HepG2 (cell line): ENCODE data around the gene TMEM209. TPM values are rescaled to one million over a fixed set of nuclear protein-coding genes. Genes with fewer than 3 reads are reported as not detected.
A peak's percentile ranks its signal among the peaks of the same experiment; 100 is the strongest.

ENCODE experiments used
- ARID2 ChIP-seq: sonication (generic); formaldehyde crosslinking; IDR thresholded peaks from 2 replicates; pipeline ENCODE4 v1.8.1; 2022; ENCODE audit warnings: mild to moderate bottlenecking, missing genetic modification reagents, borderline replicate concordance
- ELF3 ChIP-seq: IDR thresholded peaks from 2 replicates; pipeline ENCODE4 v1.6.1; 2016; ENCODE audit warnings: missing genetic modification reagents, missing compliant biosample characterization
- HNRNPLL ChIP-seq: fragments of 200-400 bp; formaldehyde crosslinking; IDR thresholded peaks from 2 replicates; pipeline ENCODE4 v1.6.1; 2017; ENCODE audit warnings: mild to moderate bottlenecking, low read depth, low read length; ENCODE audit not compliant: poor library complexity, severe bottlenecking
- KAT8 ChIP-seq: IDR thresholded peaks from 2 replicates; pipeline ENCODE4 v1.6.1; 2016; ENCODE audit warnings: missing genetic modification reagents, missing compliant biosample characterization
- KLF13 ChIP-seq: sonication (generic); formaldehyde crosslinking; IDR thresholded peaks from 2 replicates; pipeline ENCODE4 v1.4.0; 2020; ENCODE audit warnings: mild to moderate bottlenecking, missing genetic modification reagents
- KLF6 ChIP-seq: IDR thresholded peaks from 2 replicates; pipeline ENCODE4 v1.8.0; 2016; ENCODE audit warnings: missing biosample characterization, missing genetic modification reagents
- LRRFIP1 ChIP-seq: sonication (generic); formaldehyde crosslinking; conservative IDR thresholded peaks from 2 replicates; pipeline ENCODE4 v1.4.0; 2020; ENCODE audit warnings: missing genetic modification reagents
- POGZ ChIP-seq: sonication (generic); formaldehyde crosslinking; IDR thresholded peaks from 2 replicates; pipeline ENCODE4 v1.4.0; 2020; ENCODE audit warnings: mild to moderate bottlenecking, missing genetic modification reagents
- POLR2AphosphoS5 ChIP-seq: IDR thresholded peaks from 2 replicates; pipeline ENCODE4 v1.6.1; 2012; ENCODE audit warnings: low read depth, low read length
- RBFOX2 ChIP-seq: fragments of 200-400 bp; formaldehyde crosslinking; IDR thresholded peaks from 2 replicates; pipeline ENCODE4 v1.6.1; 2017; ENCODE audit warnings: low read depth, mild to moderate bottlenecking, low read length
- SP1 ChIP-seq, 2 experiments: fragments of 450-650 bp in 1 of 2; sonication (generic) in 1 of 2; formaldehyde crosslinking in 1 of 2; IDR thresholded peaks; 2 replicates each; pipeline versions ENCODE4 v1.4.0 to v1.6.1; 2016 to 2020; ENCODE audit warnings: missing genetic modification reagents in 1 of 2
- SPEN ChIP-seq: sonication (generic); formaldehyde crosslinking; IDR thresholded peaks from 2 replicates; pipeline ENCODE4 v1.5.1; 2020; ENCODE audit warnings: low read depth, mild to moderate bottlenecking, missing genetic modification reagents
- ZFP82 ChIP-seq: sonication (generic); formaldehyde crosslinking; IDR thresholded peaks from 2 replicates; pipeline ENCODE4 v1.5.1; 2020; ENCODE audit warnings: mild to moderate bottlenecking, missing genetic modification reagents, borderline replicate concordance
- ZNF234 ChIP-seq: sonication (generic); formaldehyde crosslinking; conservative IDR thresholded peaks from 2 replicates; pipeline ENCODE4 v1.5.1; 2020; ENCODE audit warnings: mild to moderate bottlenecking, missing genetic modification reagents
- ZNF235 ChIP-seq: sonication (generic); formaldehyde crosslinking; IDR thresholded peaks from 2 replicates; pipeline ENCODE4 v1.8.1; 2023; ENCODE audit warnings: mild to moderate bottlenecking, missing genetic modification reagents, borderline replicate concordance
- ZNF564 ChIP-seq: sonication (generic); formaldehyde crosslinking; IDR thresholded peaks from 2 replicates; pipeline ENCODE4 v1.8.1; 2023; ENCODE audit warnings: mild to moderate bottlenecking, missing genetic modification reagents
- ZNF598 ChIP-seq: sonication (generic); formaldehyde crosslinking; IDR thresholded peaks from 2 replicates; pipeline ENCODE4 v1.5.1; 2020; ENCODE audit warnings: mild to moderate bottlenecking, missing genetic modification reagents, borderline replicate concordance
- ZNF605 ChIP-seq: sonication (generic); formaldehyde crosslinking; IDR thresholded peaks from 2 replicates; pipeline ENCODE4 v1.8.0; 2022; ENCODE audit warnings: mild to moderate bottlenecking, missing genetic modification reagents
- ZNF878 ChIP-seq: sonication (generic); formaldehyde crosslinking; IDR thresholded peaks from 2 replicates; pipeline ENCODE4 v1.8.1; 2023; ENCODE audit warnings: mild to moderate bottlenecking, missing genetic modification reagents, moderate library complexity
- polyA plus RNA-seq, 8 experiments: library from polyadenylated mRNA; depleted of rRNA in 3 of 8; stranded (reverse) in 7 of 8; unstranded in 1 of 8; fragments of >200 nt; fragmentation: Illumina TruSeq in 4 of 8; extraction: Trizol in 4 of 8; gene quantifications; 2 replicates each; pipeline versions ENCODE4 v1.2.1 to v1.2.3, GENCODE V29; 2011 to 2016; ENCODE audit warnings: low read depth in 4 of 8, missing spikeins in 1 of 8, mixed read lengths in 1 of 8; ENCODE audit not compliant: insufficient read depth in 1 of 8
- total RNA-seq, 5 experiments: library from RNA; depleted of rRNA; stranded (reverse); fragments of >200 nt; fragmentation: Illumina TruSeq; extraction: Trizol; gene quantifications; 2 replicates each; pipeline ENCODE4 v1.2.3, GENCODE V29; 2016; ENCODE audit warnings: low read depth in 1 of 5
- TF ChIP-seq, protein P1 (sequence below): sonication (generic); formaldehyde crosslinking; IDR thresholded peaks from 2 replicates; pipeline ENCODE4 v1.4.0; 2020; ENCODE audit warnings: low read depth, missing genetic modification reagents

TMEM209 gene
- total and polyA plus RNA-seq, 2 of the 13 experiments (the other 11 are each of a cell fraction or from before 2014, with no cell fraction given) = 14.5 to 15.6 TPM

DNA sequence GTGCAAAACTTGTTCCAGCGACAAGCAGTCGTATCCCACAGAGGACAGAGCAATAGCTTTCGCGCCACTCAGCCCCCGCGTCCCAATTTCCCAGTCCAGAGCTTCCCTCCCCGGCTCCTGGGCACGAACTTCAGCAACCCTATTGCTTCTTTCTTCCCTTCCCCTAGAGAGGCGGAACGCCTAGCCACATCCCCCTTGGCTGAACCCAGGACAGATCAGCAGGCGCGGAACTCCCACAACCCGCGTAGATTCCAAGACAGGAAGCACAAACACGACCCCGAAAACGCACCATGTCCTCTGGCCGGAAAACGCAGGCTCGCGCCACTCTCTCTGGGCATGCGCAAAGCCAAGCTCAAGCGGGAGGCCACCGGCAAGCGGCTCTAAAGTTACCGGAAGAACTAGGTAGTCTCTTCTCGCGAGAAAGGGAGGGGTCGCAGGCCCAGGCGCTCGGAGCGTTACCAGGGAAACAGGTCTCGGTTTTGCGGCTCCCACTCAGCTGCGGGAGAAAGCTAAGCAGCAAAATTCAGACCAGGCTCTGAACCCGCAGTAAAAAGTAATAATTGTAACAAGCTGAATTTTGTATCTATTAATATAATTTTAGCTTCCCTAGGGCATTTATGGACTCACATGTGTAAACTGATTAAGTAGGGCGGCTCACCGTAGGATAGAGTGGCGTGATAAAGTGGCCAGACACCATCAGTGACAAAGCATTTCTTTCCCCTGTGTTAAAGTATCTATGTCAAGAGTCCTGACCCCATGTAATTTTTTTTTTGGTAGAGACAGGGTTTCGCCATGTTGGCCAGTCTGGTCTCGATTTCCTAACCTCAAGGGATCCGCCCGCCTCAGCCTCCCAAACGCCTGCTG is at the start of gene TMEM209 (continued):
- TF ChIP-seq ARID2 (CRISPR knock-in tag) = no peak
- TF ChIP-seq ZNF605 = peak; percentile 79
- peak; percentile 96 for TF ChIP-seq POLR2AphosphoS5
- TF ChIP-seq KAT8 (CRISPR knock-in tag) = peak; percentile 97
- no peak for TF ChIP-seq ZNF235 (CRISPR knock-in tag)
- TF ChIP-seq LRRFIP1 (CRISPR knock-in tag) = no peak
- TF ChIP-seq POGZ (CRISPR knock-in tag) = peak; percentile 82
- no peak for TF ChIP-seq ZNF564 (CRISPR knock-in tag)
- TF ChIP-seq RBFOX2 = peak; percentile 81
- peak; percentile 88 for TF ChIP-seq SP1 (IDR thresholded peaks at IDR 0.05)
- TF ChIP-seq SP1 (CRISPR knock-in tag; IDR thresholded peaks at IDR 0.05) = no peak
- peak; percentile 81; the same call in 1 of the 2 replicates for TF ChIP-seq SPEN
- peak; percentile 22; the same call in 1 of the 2 replicates for TF ChIP-seq KLF6 (CRISPR knock-in tag)
- TF ChIP-seq ZNF878 = no peak
- TF ChIP-seq ZNF598 (CRISPR knock-in tag) = peak; percentile 48; the same call in 1 of the 2 replicates
- no peak for TF ChIP-seq ZFP82
- TF ChIP-seq, protein P1, sequence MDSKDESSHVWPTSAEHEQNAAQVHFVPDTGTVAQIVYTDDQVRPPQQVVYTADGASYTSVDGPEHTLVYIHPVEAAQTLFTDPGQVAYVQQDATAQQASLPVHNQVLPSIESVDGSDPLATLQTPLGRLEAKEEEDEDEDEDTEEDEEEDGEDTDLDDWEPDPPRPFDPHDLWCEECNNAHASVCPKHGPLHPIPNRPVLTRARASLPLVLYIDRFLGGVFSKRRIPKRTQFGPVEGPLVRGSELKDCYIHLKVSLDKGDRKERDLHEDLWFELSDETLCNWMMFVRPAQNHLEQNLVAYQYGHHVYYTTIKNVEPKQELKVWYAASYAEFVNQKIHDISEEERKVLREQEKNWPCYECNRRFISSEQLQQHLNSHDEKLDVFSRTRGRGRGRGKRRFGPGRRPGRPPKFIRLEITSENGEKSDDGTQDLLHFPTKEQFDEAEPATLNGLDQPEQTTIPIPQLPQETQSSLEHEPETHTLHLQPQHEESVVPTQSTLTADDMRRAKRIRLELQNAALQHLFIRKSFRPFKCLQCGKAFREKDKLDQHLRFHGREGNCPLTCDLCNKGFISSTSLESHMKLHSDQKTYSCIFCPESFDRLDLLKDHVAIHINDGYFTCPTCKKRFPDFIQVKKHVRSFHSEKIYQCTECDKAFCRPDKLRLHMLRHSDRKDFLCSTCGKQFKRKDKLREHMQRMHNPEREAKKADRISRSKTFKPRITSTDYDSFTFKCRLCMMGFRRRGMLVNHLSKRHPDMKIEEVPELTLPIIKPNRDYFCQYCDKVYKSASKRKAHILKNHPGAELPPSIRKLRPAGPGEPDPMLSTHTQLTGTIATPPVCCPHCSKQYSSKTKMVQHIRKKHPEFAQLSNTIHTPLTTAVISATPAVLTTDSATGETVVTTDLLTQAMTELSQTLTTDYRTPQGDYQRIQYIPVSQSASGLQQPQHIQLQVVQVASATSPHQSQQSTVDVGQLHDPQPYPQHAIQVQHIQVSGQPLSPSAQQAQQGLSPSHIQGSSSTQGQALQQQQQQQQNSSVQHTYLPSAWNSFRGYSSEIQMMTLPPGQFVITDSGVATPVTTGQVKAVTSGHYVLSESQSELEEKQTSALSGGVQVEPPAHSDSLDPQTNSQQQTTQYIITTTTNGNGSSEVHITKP (CRISPR knock-in tag) = 0 out of 2 replicates have a peak, but pooled peaks have one; percentile 33
- TF ChIP-seq HNRNPLL = peak; percentile 70
- 0 out of 2 replicates have a peak, but pooled peaks have one; percentile 56 for TF ChIP-seq KLF13
- peak; percentile 43; the same call in 1 of the 2 replicates for TF ChIP-seq ELF3 (CRISPR knock-in tag)
- TF ChIP-seq ZNF234 (CRISPR knock-in tag) = no peak
